ENCODE data around the gene CSNK1G1. TPM values are rescaled to one million over a fixed set of nuclear protein-coding genes. Genes with fewer than 3 reads are reported as not detected.

CSNK1G1 gene
- total and polyA plus RNA-seq, 2 of the 8 experiments (the other 6 are each of a cell fraction or from before 2014, with no cell fraction given): 6.0 to 12.9 TPM

DNA sequence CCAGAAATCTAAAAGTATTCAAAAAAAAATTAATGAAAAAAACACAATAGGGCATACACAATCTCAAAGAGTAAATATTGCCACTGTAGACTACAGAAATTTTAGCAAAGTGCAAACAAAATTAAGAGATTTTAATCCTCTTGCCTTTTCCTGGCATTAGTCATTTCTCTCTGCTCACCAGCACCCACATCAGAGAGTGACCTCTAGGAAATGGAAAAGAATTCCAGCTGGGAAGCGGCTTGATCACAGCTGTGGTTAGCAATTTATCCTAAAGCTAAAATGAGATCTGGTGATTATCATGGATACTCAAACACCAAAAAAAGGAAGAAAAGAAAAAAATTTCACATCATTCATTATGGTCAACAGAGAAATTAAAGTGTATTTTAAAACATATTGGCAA is 7.5 kb downstream of the CSNK1G1 start:
- Histone ChIP-seq H2BK5ac (ENCODE audit: low read depth, low read length) (no peak overlapping the region), H3K27ac (ENCODE audit: low read depth, low read length) (no peak overlapping the region), H3K23me2 (ENCODE audit: low read depth, low read length) (no peaks in the 10 kb centered on the region), H3K4me3 (ENCODE audit: extremely low read depth in 1 of 4, insufficient read depth in 2 of 4, low read depth in 3 of 4, low read length in 4 of 4) (no peak overlapping the region), H4K8ac (ENCODE audit: extremely low read depth, insufficient read depth, low read length) (no peak overlapping the region), H4K91ac (replicated peaks; ENCODE audit: insufficient read length, low read length) (no peak overlapping the region), H2BK20ac (ENCODE audit: low read length) (no peak overlapping the region), H2BK120ac (replicated peaks; ENCODE audit: low read depth, low read length) (no peak overlapping the region), H3K4me2 (ENCODE audit: insufficient read depth in 1 of 2, low read depth in 2 of 2, low read length in 2 of 2) (no peak overlapping the region), H3K56ac (replicated peaks; ENCODE audit: insufficient read length, low read depth, low read length) (no peak overlapping the region), H3K27me3 (replicated peaks in 1 of 4; ENCODE audit: control insufficient read depth in 3 of 4, extremely low read depth in 1 of 4, insufficient read depth in 3 of 4, low read length in 3 of 4) (no peaks in the 10 kb centered on the region), H3K79me2 (ENCODE audit: control insufficient read depth in 1 of 2, insufficient read depth in 2 of 2, low read length in 2 of 2) (peaks cover 0 to 57% of the 10 kb centered on the region in 2 experiments; a peak in 2 of 4 replicates), H3K36me3 (ENCODE audit: control insufficient read depth in 2 of 4, insufficient read depth in 4 of 4, low read length in 3 of 4) (no peaks in the 10 kb centered on the region; a peak in 1 of 8 replicates), H3K14ac (ENCODE audit: insufficient read length) (no peak overlapping the region), H3K9me3 (ENCODE audit: insufficient read depth in 2 of 2, low read depth in 1 of 2, low read length in 1 of 2) (no peaks in the 10 kb centered on the region), H3K23ac (ENCODE audit: insufficient read length) (no peak overlapping the region), H3K79me1 (ENCODE audit: low read depth, low read length) (no peaks in the 10 kb centered on the region), H3K18ac (ENCODE audit: extremely low read depth, low read length) (no peak overlapping the region), H4K20me1 (replicated peaks in 1 of 2; ENCODE audit: control insufficient read depth in 1 of 2, insufficient read depth in 2 of 2, low read length in 2 of 2) (peaks cover 0 to 1% of the 10 kb centered on the region in 2 experiments), H2AK5ac (ENCODE audit: low read depth, low read length) (no peak overlapping the region), H2BK12ac (ENCODE audit: low read depth, low read length) (no peak overlapping the region), H3K4me1 (replicated peaks in 1 of 4; ENCODE audit: control insufficient read depth in 3 of 4, insufficient read depth in 4 of 4, low read length in 3 of 4) (no peaks in the 10 kb centered on the region), H2BK15ac (ENCODE audit: low read length) (no peak overlapping the region), H3K4ac (replicated peaks; ENCODE audit: insufficient read length, low read depth, low read length) (no peak overlapping the region), H2AFZ (ENCODE audit: low read length) (no peak overlapping the region), H3K9ac (replicated peaks in 1 of 4; ENCODE audit: extremely low read depth in 1 of 4, low read depth in 3 of 4, low read length in 3 of 4) (no peak overlapping the region), H4K5ac (ENCODE audit: insufficient read length, low read depth, low read length) (no peak overlapping the region)
- TF ChIP-seq, protein P1, sequence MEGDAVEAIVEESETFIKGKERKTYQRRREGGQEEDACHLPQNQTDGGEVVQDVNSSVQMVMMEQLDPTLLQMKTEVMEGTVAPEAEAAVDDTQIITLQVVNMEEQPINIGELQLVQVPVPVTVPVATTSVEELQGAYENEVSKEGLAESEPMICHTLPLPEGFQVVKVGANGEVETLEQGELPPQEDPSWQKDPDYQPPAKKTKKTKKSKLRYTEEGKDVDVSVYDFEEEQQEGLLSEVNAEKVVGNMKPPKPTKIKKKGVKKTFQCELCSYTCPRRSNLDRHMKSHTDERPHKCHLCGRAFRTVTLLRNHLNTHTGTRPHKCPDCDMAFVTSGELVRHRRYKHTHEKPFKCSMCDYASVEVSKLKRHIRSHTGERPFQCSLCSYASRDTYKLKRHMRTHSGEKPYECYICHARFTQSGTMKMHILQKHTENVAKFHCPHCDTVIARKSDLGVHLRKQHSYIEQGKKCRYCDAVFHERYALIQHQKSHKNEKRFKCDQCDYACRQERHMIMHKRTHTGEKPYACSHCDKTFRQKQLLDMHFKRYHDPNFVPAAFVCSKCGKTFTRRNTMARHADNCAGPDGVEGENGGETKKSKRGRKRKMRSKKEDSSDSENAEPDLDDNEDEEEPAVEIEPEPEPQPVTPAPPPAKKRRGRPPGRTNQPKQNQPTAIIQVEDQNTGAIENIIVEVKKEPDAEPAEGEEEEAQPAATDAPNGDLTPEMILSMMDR (IDR thresholded peaks at IDR 0.05; ENCODE audit: control extremely low read depth in 1 of 3, insufficient read depth in 1 of 3, low read depth in 1 of 3, low read length in 3 of 3): no peak
- TF ChIP-seq, protein P2, sequence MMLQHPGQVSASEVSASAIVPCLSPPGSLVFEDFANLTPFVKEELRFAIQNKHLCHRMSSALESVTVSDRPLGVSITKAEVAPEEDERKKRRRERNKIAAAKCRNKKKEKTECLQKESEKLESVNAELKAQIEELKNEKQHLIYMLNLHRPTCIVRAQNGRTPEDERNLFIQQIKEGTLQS (IDR thresholded peaks at IDR 0.05; ENCODE audit: insufficient read depth, low read depth, low read length): no peak
- TF ChIP-seq CBX5 (IDR thresholded peaks at IDR 0.05; ENCODE audit: low read depth, low read length) (no peak), HDAC6 (IDR thresholded peaks at IDR 0.05; ENCODE audit: low read depth, low read length) (no peak), ASH2L (IDR thresholded peaks at IDR 0.05; ENCODE audit: low read length) (no peak), FOSL1 (IDR thresholded peaks at IDR 0.05; ENCODE audit: insufficient read depth, low read depth, low read length) (no peak), POLR2A (IDR thresholded peaks at IDR 0.05; ENCODE audit: control extremely low read depth in 1 of 2, low read depth in 2 of 2, low read length in 2 of 2) (no peak), SIRT6 (IDR thresholded peaks at IDR 0.05; ENCODE audit: low read length) (no peak), POU5F1 (IDR thresholded peaks at IDR 0.05; ENCODE audit: low read depth, low read length) (no peak), JUND (IDR thresholded peaks at IDR 0.05; ENCODE audit: low read length) (no peak)
- TF ChIP-seq, protein P3, sequence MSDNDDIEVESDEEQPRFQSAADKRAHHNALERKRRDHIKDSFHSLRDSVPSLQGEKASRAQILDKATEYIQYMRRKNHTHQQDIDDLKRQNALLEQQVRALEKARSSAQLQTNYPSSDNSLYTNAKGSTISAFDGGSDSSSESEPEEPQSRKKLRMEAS (IDR thresholded peaks at IDR 0.05): no peak
- DNase-seq (ENCODE audit: low read depth in 1 of 2, low spot score in 2 of 2) (no peak), FAIRE-seq (no peak)
- ChIA-PET CTCF (ENCODE audit: partially characterized antibody) (interaction anchor here (0.6 to 0.7 kb wide), 2 partner anchors 108 to 1764 kb away, joined by 3 to 4 read pairs; no protein-coding TSS in a partner anchor), POLR2A (ENCODE audit: partially characterized antibody) (interaction anchor here (0.5 to 1.5 kb wide), 3 partner anchors 13 to 192 kb away, joined by 3 read pairs; no protein-coding TSS in a partner anchor)
- WGBS, 2 experiments (ENCODE audit: extremely low coverage in 1 of 2, insufficient coverage in 1 of 2, insufficient read length in 1 of 2, insufficient replicate concordance in 2 of 2, low coverage in 1 of 2, low lambda C conversion rate in 2 of 2, missing lambda C conversion rate in 1 of 2): 100% methylated on average over 1 of the region's 1 CpG; no CpG with 5 or more reads in 1 of the 2 experiments
